H54 (cell line): ENCODE results near the gene TFIP11.

Experiments
- DNase-seq: peaks from one replicate; pipeline ENCODE4 v3.0.0; 2011; ENCODE audit warnings: low spot score, mixed read lengths; ENCODE audit not compliant: insufficient read length
- FAIRE-seq: peaks from 3 replicates; lab custom pipeline; 2011; peaks lifted over from hg19 to GRCh38; lab: Jason Lieb, UNC
- POLR2A ChIP-seq: IDR thresholded peaks from 2 replicates; pipeline ENCODE4 v1.6.1; 2011; ENCODE audit warnings: low read depth, mild to moderate bottlenecking, low read length

TFIP11 gene

DNA sequence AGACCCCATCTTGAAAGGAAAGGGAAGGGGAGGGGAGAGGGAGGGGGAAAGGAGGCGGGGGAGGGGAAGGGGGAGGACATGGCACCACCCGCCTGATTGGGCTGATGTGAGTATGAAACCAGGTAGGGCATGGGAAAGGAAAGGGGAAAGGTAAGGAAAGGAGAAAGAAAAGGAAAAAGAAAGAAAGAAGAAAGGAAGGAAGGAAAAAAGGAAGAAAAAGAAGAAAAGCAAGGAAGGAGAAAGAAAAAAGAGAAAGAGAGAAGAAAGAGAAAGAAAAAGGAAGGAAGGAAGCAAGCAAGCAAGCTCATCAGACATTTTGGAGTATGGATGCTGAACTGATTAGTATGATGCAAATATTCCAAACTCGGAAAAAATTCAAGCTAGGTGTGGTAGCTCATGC, 36.0 kb upstream of the TFIP11 start:
- DNase-seq (no peak), FAIRE-seq (no peak)
- TF ChIP-seq POLR2A, result no peak

- no peak for TF ChIP-seq POLR2A
- FAIRE-seq, result no peak
- DNase-seq, result no peak
Measured at GRCh38 chr22:26547837-26548236, 35.6 kb upstream of the TFIP11 start.

- DNase-seq (no peak), FAIRE-seq (no peak)
- no peak for TF ChIP-seq POLR2A
Measured at GRCh38 chr22:26547426-26547825, 35.2 kb upstream of the TFIP11 start.

DNA sequence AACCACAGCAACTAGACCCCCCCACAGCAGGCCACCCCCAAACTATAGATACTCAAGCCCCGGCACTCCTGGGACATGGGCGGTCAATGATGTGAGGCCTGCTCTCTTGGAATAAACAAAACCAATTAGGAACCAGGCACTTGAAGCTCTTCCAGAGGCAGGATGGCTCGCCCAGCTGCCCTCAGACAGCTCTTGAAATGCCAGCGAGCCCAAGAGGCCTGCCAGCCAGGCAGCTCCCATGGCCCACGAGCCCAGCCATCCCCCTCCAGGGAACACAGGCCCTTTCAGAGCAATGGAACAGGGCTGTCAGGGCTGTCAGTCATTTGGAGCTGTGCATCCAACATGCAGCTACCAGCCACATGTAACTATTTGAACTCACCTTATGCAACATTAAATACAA, 34.0 kb upstream of the TFIP11 start:
- DNase-seq (no peak), FAIRE-seq (no peak)
- TF ChIP-seq POLR2A, result no peak

DNA sequence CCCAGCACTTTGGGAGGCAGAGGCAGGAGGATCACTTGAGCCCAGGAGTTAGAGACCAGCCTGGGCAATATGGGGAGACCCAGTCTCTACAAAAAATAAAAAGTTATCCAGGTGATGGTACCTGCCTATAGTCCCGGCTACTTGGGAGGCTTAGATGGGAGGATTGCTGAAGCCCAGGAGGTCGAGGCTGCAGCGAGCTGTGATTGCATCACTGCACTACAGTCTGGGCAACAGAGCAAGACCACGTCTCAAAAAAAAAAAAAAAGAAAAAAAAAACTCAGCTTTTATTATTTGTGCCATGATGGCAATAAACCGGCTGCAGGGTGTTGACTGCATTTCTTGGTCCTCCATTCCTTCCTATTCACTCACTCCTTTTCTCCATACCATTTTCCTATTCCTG, 33.6 kb upstream of the TFIP11 start:
- no peak for FAIRE-seq
- no peak for DNase-seq
- TF ChIP-seq POLR2A, result no peak

DNA sequence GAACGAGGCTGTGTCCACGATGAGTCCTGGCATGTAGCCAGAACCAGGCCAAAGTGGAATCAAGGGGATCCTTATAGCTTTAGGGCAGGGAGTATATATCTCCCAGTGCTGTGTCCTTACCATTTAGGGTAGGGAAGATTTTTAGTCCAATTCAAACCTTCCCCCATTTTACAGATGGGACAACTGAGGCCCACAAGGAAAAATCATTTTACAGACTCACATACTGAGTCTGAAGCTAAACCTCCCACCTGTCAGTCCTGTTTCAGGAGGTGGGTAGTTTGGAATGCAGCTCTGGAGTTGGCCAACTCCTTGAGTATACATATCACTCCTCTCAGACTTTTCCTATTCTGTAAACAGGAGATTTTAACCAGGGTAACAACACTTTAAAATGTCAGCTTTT, 33.1 kb upstream of the TFIP11 start:
- no peak for TF ChIP-seq POLR2A
- DNase-seq (no peak), FAIRE-seq (no peak)

DNA sequence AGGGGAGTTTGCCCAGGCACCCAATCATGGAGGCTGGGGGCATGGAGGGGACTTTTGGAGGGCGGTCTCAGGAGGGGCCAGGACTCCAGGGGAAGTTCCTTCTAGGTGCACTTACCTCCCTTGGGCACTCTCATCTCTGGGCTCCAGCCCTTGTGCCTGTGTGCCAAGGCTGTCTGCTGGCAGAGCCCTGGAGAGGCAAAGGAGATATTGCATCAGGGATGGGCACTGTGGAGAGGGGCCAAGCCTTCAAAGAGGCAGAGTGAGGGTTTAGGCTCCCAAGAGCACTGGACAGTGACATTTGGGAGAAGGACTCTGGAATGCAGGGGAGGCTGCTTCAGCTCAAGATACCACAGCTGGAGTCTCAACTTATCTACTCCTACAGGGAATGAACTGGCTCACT, 32.2 kb upstream of the TFIP11 start:
- DNase-seq (no peak), FAIRE-seq (no peak)
- no peak for TF ChIP-seq POLR2A

GRCh38 chr22:26542831-26543230, 30.6 kb upstream of the TFIP11 start:
- FAIRE-seq (no peak), DNase-seq (no peak)
- TF ChIP-seq POLR2A, result no peak

DNA sequence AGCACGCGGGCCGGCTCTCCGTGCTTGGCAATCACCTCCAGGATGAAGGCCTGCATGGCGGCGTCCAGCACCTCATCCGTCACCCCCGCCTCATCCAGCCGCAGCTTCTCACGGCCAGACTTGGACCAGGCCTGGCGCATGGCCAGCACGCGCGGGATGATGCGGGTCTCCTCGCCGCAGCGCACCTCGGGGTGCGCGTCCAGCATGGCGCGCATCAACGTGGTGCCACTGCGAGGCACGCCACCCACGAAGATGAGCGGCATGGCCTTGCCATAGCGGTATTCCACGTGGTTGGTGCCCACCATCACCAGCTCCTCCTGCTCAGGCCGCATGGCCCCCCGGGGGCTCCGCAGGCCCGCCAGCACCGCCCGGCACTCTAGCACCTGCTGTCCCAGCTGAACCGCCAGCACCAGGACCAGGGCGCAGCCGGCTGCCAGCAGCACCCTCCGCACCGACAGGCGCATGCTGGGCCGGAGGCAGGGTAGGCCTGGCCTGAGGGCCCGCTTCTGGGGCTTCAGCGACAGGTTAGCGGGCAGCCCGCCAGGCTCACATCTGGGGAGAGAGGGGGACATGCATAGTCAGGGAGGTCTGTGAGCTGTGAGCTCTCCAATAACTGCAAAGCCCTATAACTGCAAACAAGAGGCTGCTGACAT, 29.0 kb upstream of the TFIP11 start:
- TF ChIP-seq POLR2A, result no peak
- no peak for FAIRE-seq
- no peak for DNase-seq

DNA sequence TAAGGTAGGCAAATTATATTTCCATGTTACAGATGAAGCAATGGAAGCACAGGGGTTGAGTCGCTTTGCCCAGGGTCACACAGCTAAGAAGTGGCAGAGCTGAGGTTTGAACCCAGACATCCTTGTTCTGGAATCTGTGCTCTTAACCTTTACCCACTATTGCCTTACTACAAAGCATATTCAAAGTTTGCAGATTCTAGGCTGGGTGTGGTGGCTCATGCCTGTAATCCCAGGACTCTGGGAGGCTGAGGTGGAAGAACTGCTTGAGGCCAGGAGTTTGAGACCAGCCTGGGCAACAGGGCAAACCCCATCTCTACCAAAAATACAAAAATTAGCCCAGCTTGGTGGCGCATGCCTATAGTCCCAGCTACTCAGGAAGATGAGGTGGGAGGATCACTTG, 27.8 kb upstream of the TFIP11 start:
- DNase-seq, result no peak
- no peak for FAIRE-seq
- no peak for TF ChIP-seq POLR2A

DNA sequence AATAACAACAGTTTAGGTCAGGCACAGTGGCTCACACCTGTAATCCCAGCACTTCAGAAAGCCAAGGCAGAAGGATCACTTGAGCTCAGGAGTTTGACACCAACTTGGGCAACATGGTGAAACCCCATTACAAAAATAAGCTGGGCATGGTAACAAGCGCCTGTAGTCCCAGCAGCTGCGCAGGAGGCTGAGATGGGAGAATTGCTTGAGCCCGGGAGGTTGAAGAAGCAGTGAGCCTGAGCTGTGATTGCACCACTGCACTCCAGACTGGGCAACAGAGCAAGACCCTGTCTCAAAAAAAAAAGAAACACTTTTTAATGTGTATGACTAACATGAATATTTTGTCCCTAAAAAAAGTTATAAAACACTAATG, 24.5 kb upstream of the TFIP11 start:
- no peak for FAIRE-seq
- no peak for DNase-seq
- TF ChIP-seq POLR2A, result no peak

GRCh38 chr22:26536056-26536761, 23.9 kb upstream of the TFIP11 start:
- FAIRE-seq, result peak; percentile 30
- peak; percentile 14 for DNase-seq
- TF ChIP-seq POLR2A, result no peak

DNA sequence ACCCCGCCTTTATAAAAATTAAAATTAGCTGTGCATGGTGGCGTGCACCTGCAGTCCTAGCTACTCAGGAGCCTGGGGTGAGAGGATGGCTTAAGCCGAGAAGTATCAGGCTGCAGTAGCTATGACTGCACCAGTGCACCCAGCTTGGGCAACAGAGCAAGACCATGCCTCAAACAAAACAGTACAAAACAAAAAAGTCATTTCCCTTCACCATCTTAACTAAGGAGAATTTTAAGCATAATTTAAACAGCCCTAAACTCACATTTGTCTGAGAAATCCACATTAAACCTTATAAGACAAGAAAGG, 23.3 kb upstream of the TFIP11 start:
- DNase-seq (no peak), FAIRE-seq (no peak)
- no peak for TF ChIP-seq POLR2A

GRCh38 chr22:26534874-26535602, 22.8 kb upstream of the TFIP11 start:
- FAIRE-seq (no peak), DNase-seq (no peak)
- TF ChIP-seq POLR2A, result no peak
